Caco-2 (cell line): Measurements from ENCODE around the gene ALK. TPM values are rescaled to one million over a fixed set of nuclear protein-coding genes. Genes with fewer than 3 reads are reported as not detected.

Experiments used
- BruUV-seq: library from RNA; stranded (reverse); fragments of 400-500 nt; replicated peaks from 2 replicates; lab custom pipeline; 2021; lab: Mats Ljungman, UMichigan
- CTCF ChIA-PET: fragments of 300-600 bp; sonication (Branson Sonifier 250); formaldehyde crosslinking; loops from one replicate; lab custom pipeline; 2022; ENCODE audit warnings: antibody characterized with exemption; lab: Charles Lee
- POLR2A ChIA-PET: fragments of 300-600 bp; sonication (Branson Sonifier 250); formaldehyde crosslinking; loops from one replicate; lab custom pipeline; 2022; ENCODE audit warnings: antibody characterized with exemption; lab: Charles Lee
- DNase-seq, 2 experiments: peaks; one replicate each; pipeline versions ENCODE4 v3.0.0 to v3.0.0-alpha.2; 2020 to 2022
- H3K27me3 ChIP-seq: replicated peaks from 2 replicates; pipeline ENCODE4 v1.6.0; 2011; ENCODE audit warnings: low read length; ENCODE audit not compliant: control insufficient read depth, insufficient read depth
- H3K36me3 ChIP-seq: 2 replicates; pipeline ENCODE4 v1.5.1; 2011; ENCODE audit warnings: low read length; ENCODE audit not compliant: control insufficient read depth, insufficient read depth
- H3K4me1 ChIP-seq: fragments of 250-450 bp; sonication (Bioruptor Pico); 2 replicates; pipeline ENCODE4 v1.5.1; 2020; ENCODE audit warnings: mild to moderate bottlenecking
- H3K4me3 ChIP-seq: 2 replicates; pipeline ENCODE4 v1.5.1; 2011; ENCODE audit warnings: low read depth, mild to moderate bottlenecking, control low read depth, low read length
- H3K9me3 ChIP-seq: fragments of 250-450 bp; sonication (Bioruptor Pico); 2 replicates; pipeline ENCODE4 v1.5.1; 2020; ENCODE audit warnings: mild to moderate bottlenecking, moderate library complexity
- H3K27ac Mint-ChIP-seq: one replicate; pipeline ENCODE4 v1.8.0; 2022; ENCODE audit warnings: mixed read lengths; ENCODE audit not compliant: unreplicated experiment
- H3K27me3 Mint-ChIP-seq: one replicate; pipeline ENCODE4 v1.8.0; 2022; ENCODE audit warnings: mixed read lengths; ENCODE audit not compliant: insufficient read depth, unreplicated experiment
- H3K36me3 Mint-ChIP-seq: one replicate; pipeline ENCODE4 v1.8.0; 2022; ENCODE audit warnings: mild to moderate bottlenecking, mixed read lengths; ENCODE audit not compliant: insufficient read depth, unreplicated experiment
- H3K4me1 Mint-ChIP-seq: one replicate; pipeline ENCODE4 v1.8.0; 2022; ENCODE audit warnings: low read depth, mixed read lengths; ENCODE audit not compliant: unreplicated experiment
- H3K4me3 Mint-ChIP-seq: one replicate; pipeline ENCODE4 v1.8.0; 2022; ENCODE audit warnings: mild to moderate bottlenecking, moderate library complexity, mixed read lengths; ENCODE audit not compliant: unreplicated experiment
- H3K9me3 Mint-ChIP-seq: one replicate; pipeline ENCODE4 v1.8.0; 2022; ENCODE audit warnings: mixed read lengths; ENCODE audit not compliant: unreplicated experiment
- intact Hi-C: fragments of 100-400 bp; cut with micrococcal nuclease; formaldehyde crosslinking; loops from one replicate; pipeline ENCODE4 v1.10.0; 2022; ENCODE audit not compliant: unreplicated experiment
- total RNA-seq: library from RNA; stranded (reverse); gene quantifications from 2 replicates; pipeline ENCODE4 v1.2.3, GENCODE V29; 2022
- TF ChIP-seq, protein P1 (sequence below), 2 experiments: fragments of 200-600 bp in 1 of 2; IDR thresholded peaks; 1 replicate in 1 of 2; 2 replicates in 1 of 2; pipeline versions ENCODE4 v1.5.1 to v1.8.0; 2011 to 2022; ENCODE audit warnings: antibody characterized with exemption in 1 of 2, control low read depth in 1 of 2, inconsistent platforms in 1 of 2, low read depth in 1 of 2, low read length in 1 of 2, mild to moderate bottlenecking in 1 of 2, moderate library complexity in 1 of 2; ENCODE audit not compliant: insufficient read depth in 1 of 2, severe bottlenecking in 1 of 2, unreplicated experiment in 1 of 2

ALK gene
- total RNA-seq, 1 experiment from 2014 or later = 0.11 TPM

DNA sequence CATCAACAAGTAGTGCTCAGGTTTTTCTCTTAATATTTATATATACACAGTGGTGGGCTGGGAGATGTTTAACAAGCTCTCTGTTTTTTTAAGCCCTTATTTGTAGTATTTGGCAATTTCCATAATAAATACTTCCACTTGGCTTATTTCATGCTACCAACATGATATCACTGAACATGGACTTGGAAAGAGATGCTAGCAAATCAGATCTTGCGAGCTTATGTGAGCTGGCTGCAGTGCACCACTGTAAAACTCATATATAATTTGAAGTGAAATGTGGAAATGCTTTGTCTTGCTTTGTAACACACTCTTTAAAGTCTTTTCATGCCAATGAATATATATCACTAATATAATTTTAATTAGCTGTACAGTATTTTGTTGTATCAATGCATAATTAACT, 155.7 kb downstream of the ALK start:
- DNase-seq = no peak
- Mint-ChIP-seq H3K36me3 (no peaks in the 10 kb centered on the region), H3K27ac (no peak overlapping the region), H3K4me1 (no peaks in the 10 kb centered on the region), H3K9me3 (no peaks in the 10 kb centered on the region), H3K27me3 (peaks cover 15% of the 10 kb centered on the region), H3K4me3 (no peak overlapping the region)
- POLR2A ChIA-PET = no interaction called here
- CTCF ChIA-PET = interaction anchor here (0.6 kb wide), 1 partner anchor 70 kb away, joined by 9 read pairs; no protein-coding TSS in a partner anchor
- Histone ChIP-seq H3K36me3 (no peaks in the 10 kb centered on the region), H3K9me3 (no peaks in the 10 kb centered on the region), H3K4me3 (no peak overlapping the region), H3K4me1 (no peaks in the 10 kb centered on the region), H3K27me3 (no peaks in the 10 kb centered on the region; the same call in 1 of the 2 replicates)
- TF ChIP-seq, protein P1, sequence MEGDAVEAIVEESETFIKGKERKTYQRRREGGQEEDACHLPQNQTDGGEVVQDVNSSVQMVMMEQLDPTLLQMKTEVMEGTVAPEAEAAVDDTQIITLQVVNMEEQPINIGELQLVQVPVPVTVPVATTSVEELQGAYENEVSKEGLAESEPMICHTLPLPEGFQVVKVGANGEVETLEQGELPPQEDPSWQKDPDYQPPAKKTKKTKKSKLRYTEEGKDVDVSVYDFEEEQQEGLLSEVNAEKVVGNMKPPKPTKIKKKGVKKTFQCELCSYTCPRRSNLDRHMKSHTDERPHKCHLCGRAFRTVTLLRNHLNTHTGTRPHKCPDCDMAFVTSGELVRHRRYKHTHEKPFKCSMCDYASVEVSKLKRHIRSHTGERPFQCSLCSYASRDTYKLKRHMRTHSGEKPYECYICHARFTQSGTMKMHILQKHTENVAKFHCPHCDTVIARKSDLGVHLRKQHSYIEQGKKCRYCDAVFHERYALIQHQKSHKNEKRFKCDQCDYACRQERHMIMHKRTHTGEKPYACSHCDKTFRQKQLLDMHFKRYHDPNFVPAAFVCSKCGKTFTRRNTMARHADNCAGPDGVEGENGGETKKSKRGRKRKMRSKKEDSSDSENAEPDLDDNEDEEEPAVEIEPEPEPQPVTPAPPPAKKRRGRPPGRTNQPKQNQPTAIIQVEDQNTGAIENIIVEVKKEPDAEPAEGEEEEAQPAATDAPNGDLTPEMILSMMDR (IDR thresholded peaks at IDR 0.05; ENCODE audit: insufficient read depth in 1 of 2, low read depth in 1 of 2, low read length in 1 of 2, severe bottlenecking in 1 of 2, unreplicated experiment in 1 of 2) = no peak
- BruUV-seq = no TSS peak
- intact Hi-C loops = no loop called here

DNA sequence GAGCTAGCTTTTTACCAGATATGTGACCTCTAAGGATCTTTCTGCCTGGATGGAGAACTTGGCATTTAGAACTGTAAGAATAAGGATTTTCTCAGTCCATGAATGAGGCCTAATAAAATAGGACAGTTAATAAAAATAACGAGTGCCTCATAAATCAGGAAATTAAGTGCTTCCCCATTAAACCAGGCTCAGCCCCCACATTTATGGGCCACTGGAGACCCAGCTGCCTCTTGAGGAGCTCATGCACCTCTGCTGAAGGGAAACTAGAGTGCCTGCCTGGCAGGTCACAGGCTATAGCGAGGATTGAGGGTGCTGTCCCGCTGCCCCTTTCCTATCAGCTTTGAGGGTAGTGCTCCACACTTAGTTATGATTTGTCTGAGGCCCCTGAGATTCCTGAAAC, 158.0 kb downstream of the ALK start:
- TF ChIP-seq, protein P1 (IDR thresholded peaks at IDR 0.05; ENCODE audit: insufficient read depth in 1 of 2, low read depth in 1 of 2, low read length in 1 of 2, severe bottlenecking in 1 of 2, unreplicated experiment in 1 of 2) = no peak
- Mint-ChIP-seq H3K4me3 (no peak overlapping the region), H3K27me3 (peaks cover 23% of the 10 kb centered on the region), H3K4me1 (no peaks in the 10 kb centered on the region), H3K36me3 (no peaks in the 10 kb centered on the region), H3K9me3 (no peaks in the 10 kb centered on the region), H3K27ac (no peak overlapping the region)
- Histone ChIP-seq H3K9me3 (no peaks in the 10 kb centered on the region), H3K27me3 (no peaks in the 10 kb centered on the region; the same call in 1 of the 2 replicates), H3K4me3 (no peak overlapping the region), H3K36me3 (no peaks in the 10 kb centered on the region), H3K4me1 (no peaks in the 10 kb centered on the region)
- ChIA-PET CTCF (no interaction called here), POLR2A (no interaction called here)
- BruUV-seq = no TSS peak
- intact Hi-C loops = no loop called here
- no peak for DNase-seq

DNA sequence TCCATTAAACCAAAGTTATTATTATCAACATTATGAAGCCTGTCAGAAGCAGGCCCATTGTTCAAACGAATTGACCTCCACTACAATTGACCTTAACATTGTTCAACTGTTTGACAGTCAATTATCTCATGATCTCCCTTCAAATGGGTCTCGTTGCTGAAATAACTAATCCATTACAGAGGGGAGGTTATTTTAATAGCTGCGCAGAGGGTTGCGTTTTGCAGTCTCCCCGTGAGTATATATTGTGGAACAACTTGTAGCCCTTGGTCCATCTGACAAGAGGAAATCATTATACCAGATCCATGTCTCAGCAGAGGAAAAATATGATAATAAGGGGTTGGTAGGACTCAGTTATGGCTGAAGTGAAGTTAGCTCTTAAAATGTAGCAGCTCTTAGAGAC, 159.1 kb downstream of the ALK start:
- TF ChIP-seq, protein P1 (IDR thresholded peaks at IDR 0.05; ENCODE audit: insufficient read depth in 1 of 2, low read depth in 1 of 2, low read length in 1 of 2, severe bottlenecking in 1 of 2, unreplicated experiment in 1 of 2) = no peak
- Histone ChIP-seq H3K36me3 (no peaks in the 10 kb centered on the region), H3K9me3 (no peaks in the 10 kb centered on the region), H3K27me3 (peaks cover 1% of the 10 kb centered on the region; the same call in 1 of the 2 replicates), H3K4me3 (no peak overlapping the region), H3K4me1 (no peaks in the 10 kb centered on the region)
- no peak overlapping the region for H3K27ac Mint-ChIP-seq
- H3K4me1 Mint-ChIP-seq = no peaks in the 10 kb centered on the region
- no peak overlapping the region for H3K4me3 Mint-ChIP-seq
- H3K9me3 Mint-ChIP-seq = no peaks in the 10 kb centered on the region
- H3K27me3 Mint-ChIP-seq = peaks cover 23% of the 10 kb centered on the region
- no peak for DNase-seq
- H3K36me3 Mint-ChIP-seq = no peaks in the 10 kb centered on the region
- BruUV-seq = no TSS peak
- POLR2A ChIA-PET = no interaction called here
- intact Hi-C loops = no loop called here
- CTCF ChIA-PET = no interaction called here
